ENCODE measurements around the gene KCNMA1.
"Not testable (repeated sequence)": the region's sequence is repeated elsewhere in the genome, so short reads cannot be mapped to it uniquely, and the experiment has no call there.

Gene KCNMA1

GRCh38 chr10:77602913-77603533 is 34.6 kb downstream of the KCNMA1 start:
- no peak for DNase-seq

- no peak for DNase-seq
Observed at GRCh38 chr10:77602231-77602912, 35.2 kb downstream of the KCNMA1 start.

GRCh38 chr10:77601488-77601887 is 36.1 kb downstream of the KCNMA1 start:
- no peak for DNase-seq

- DNase-seq = no peak
Observed at GRCh38 chr10:77600640-77601039, 37.0 kb downstream of the KCNMA1 start.

- no peak for DNase-seq
Observed at GRCh38 chr10:77599651-77600050, 38.0 kb downstream of the KCNMA1 start.

GRCh38 chr10:77598606-77599005 is 39.0 kb downstream of the KCNMA1 start:
- no peak for DNase-seq

- no peak for DNase-seq
Observed at GRCh38 chr10:77597560-77597959, 40.0 kb downstream of the KCNMA1 start.

- DNase-seq = no peak
Observed at GRCh38 chr10:77594471-77594783, 43.2 kb downstream of the KCNMA1 start.

- no peak for DNase-seq
Observed at GRCh38 chr10:77593771-77594470, 43.7 kb downstream of the KCNMA1 start.

GRCh38 chr10:77592946-77593636 is 44.5 kb downstream of the KCNMA1 start:
- no peak for DNase-seq

GRCh38 chr10:77592510-77592909 is 45.1 kb downstream of the KCNMA1 start:
- no peak for DNase-seq

GRCh38 chr10:77591238-77591880 is 46.2 kb downstream of the KCNMA1 start:
- no peak for DNase-seq

GRCh38 chr10:77590344-77591237 is 47.0 kb downstream of the KCNMA1 start:
- DNase-seq = no peak

GRCh38 chr10:77589703-77590102 is 47.9 kb downstream of the KCNMA1 start:
- DNase-seq = not testable (repeated sequence)

- no peak for DNase-seq
Observed at GRCh38 chr10:77588886-77589285, 48.7 kb downstream of the KCNMA1 start.

- no peak for DNase-seq
Observed at GRCh38 chr10:77587416-77587790, 50.2 kb downstream of the KCNMA1 start.

GRCh38 chr10:77586719-77587415 is 50.7 kb downstream of the KCNMA1 start:
- no peak for DNase-seq

GRCh38 chr10:77584938-77585337 is 52.7 kb downstream of the KCNMA1 start:
- DNase-seq = no peak

- no peak for DNase-seq
Observed at GRCh38 chr10:77583527-77583926, 54.1 kb downstream of the KCNMA1 start.

GRCh38 chr10:77582710-77583115 is 54.9 kb downstream of the KCNMA1 start:
- no peak for DNase-seq

- no peak for DNase-seq
Observed at GRCh38 chr10:77581738-77582137, 55.9 kb downstream of the KCNMA1 start.

- DNase-seq = no peak
Observed at GRCh38 chr10:77580482-77580881, 57.1 kb downstream of the KCNMA1 start.
